ENCODE data around the gene ATG101. TPM values are rescaled to one million over a fixed set of nuclear protein-coding genes. Genes with fewer than 3 reads are reported as not detected.

Gene ATG101
- total and polyA plus RNA-seq, 2 experiments from 2014 or later, result 27.7 to 60.3 TPM

DNA sequence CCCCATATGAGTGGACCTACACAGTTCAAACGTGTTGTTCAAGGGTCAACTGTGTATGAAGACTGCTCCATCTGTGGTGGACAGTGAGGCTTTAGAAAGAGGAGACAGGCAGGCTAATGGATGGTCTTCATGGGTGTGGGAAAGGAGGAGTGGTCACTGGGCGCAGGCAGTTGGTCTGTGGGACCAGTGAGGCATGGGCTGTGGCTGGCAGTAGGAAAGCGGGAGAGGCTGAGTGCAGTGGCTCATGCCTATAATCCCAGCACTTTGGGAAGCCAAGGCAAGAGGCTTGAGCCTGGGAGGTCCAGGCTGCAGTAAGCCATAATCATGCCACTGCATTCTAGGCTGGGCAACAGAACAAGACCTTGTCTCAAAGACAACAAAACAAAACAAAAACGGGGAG lies 20.5 kb upstream of the ATG101 start:
- H3K27me3 ChIP-seq (ENCODE audit: insufficient read depth), result peaks cover 51% of the 10 kb centered on the region
- H3K79me2 ChIP-seq (replicated peaks; ENCODE audit: insufficient read depth), result no peaks in the 10 kb centered on the region
- Mint-ChIP-seq H3K4me3 (peak overlapping the region; percentile 78; the same call in 2 of the 3 replicates), H3K27me3 (ENCODE audit: insufficient read depth, low read depth, poor library complexity) (peaks cover 34% of the 10 kb centered on the region), H3K27ac (no peak overlapping the region), H3K36me3 (ENCODE audit: low read depth) (peaks cover 3% of the 10 kb centered on the region; the same call in 1 of the 3 replicates), H3K4me1 (peaks cover 28% of the 10 kb centered on the region), H3K9me3 (no peaks in the 10 kb centered on the region; the same call in 2 of the 3 replicates)
- no peak overlapping the region for H2AFZ ChIP-seq
- DNase-seq (ENCODE audit: low spot score), result no peak
- H3K27ac ChIP-seq (ENCODE audit: low read depth), result no peak overlapping the region
- no peak overlapping the region for H3K4me2 ChIP-seq
- H3K36me3 ChIP-seq (ENCODE audit: insufficient read depth), result no peaks in the 10 kb centered on the region
- no peak overlapping the region for H3K4me3 ChIP-seq
- H3K4me1 ChIP-seq (ENCODE audit: insufficient read depth), result peaks cover 18% of the 10 kb centered on the region
- no peaks in the 10 kb centered on the region for H3K9me2 ChIP-seq (ENCODE audit: insufficient read depth)
- peaks cover 2% of the 10 kb centered on the region; the same call in 1 of the 2 replicates for H3F3A ChIP-seq (replicated peaks; ENCODE audit: low read depth)
- ATAC-seq, result no peak
- TF ChIP-seq STAT1 (IDR thresholded peaks at IDR 0.05; ENCODE audit: unreplicated experiment) (no peak), NANOG (IDR thresholded peaks at IDR 0.05; ENCODE audit: borderline replicate concordance) (no peak), CREB1 (CRISPR knock-in tag; IDR thresholded peaks at IDR 0.05; ENCODE audit: low read depth) (no peak), EZH2 (IDR thresholded peaks at IDR 0.05; ENCODE audit: low read depth, unreplicated experiment) (no peak), POLR2AphosphoS5 (IDR thresholded peaks at IDR 0.05; ENCODE audit: low read depth) (no peak), EZH2phosphoT487 (IDR thresholded peaks at IDR 0.05; ENCODE audit: unreplicated experiment) (no peak), ZNF114 (CRISPR knock-in tag; IDR thresholded peaks at IDR 0.05) (no peak), ZNF331 (CRISPR knock-in tag; IDR thresholded peaks at IDR 0.05; ENCODE audit: low read depth) (no peak), JUNB (IDR thresholded peaks at IDR 0.05; ENCODE audit: unreplicated experiment) (no peak)
- TF ChIP-seq, protein P1, sequence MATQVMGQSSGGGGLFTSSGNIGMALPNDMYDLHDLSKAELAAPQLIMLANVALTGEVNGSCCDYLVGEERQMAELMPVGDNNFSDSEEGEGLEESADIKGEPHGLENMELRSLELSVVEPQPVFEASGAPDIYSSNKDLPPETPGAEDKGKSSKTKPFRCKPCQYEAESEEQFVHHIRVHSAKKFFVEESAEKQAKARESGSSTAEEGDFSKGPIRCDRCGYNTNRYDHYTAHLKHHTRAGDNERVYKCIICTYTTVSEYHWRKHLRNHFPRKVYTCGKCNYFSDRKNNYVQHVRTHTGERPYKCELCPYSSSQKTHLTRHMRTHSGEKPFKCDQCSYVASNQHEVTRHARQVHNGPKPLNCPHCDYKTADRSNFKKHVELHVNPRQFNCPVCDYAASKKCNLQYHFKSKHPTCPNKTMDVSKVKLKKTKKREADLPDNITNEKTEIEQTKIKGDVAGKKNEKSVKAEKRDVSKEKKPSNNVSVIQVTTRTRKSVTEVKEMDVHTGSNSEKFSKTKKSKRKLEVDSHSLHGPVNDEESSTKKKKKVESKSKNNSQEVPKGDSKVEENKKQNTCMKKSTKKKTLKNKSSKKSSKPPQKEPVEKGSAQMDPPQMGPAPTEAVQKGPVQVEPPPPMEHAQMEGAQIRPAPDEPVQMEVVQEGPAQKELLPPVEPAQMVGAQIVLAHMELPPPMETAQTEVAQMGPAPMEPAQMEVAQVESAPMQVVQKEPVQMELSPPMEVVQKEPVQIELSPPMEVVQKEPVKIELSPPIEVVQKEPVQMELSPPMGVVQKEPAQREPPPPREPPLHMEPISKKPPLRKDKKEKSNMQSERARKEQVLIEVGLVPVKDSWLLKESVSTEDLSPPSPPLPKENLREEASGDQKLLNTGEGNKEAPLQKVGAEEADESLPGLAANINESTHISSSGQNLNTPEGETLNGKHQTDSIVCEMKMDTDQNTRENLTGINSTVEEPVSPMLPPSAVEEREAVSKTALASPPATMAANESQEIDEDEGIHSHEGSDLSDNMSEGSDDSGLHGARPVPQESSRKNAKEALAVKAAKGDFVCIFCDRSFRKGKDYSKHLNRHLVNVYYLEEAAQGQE (IDR thresholded peaks at IDR 0.05; ENCODE audit: unreplicated experiment), result no peak
- TF ChIP-seq, protein P2, sequence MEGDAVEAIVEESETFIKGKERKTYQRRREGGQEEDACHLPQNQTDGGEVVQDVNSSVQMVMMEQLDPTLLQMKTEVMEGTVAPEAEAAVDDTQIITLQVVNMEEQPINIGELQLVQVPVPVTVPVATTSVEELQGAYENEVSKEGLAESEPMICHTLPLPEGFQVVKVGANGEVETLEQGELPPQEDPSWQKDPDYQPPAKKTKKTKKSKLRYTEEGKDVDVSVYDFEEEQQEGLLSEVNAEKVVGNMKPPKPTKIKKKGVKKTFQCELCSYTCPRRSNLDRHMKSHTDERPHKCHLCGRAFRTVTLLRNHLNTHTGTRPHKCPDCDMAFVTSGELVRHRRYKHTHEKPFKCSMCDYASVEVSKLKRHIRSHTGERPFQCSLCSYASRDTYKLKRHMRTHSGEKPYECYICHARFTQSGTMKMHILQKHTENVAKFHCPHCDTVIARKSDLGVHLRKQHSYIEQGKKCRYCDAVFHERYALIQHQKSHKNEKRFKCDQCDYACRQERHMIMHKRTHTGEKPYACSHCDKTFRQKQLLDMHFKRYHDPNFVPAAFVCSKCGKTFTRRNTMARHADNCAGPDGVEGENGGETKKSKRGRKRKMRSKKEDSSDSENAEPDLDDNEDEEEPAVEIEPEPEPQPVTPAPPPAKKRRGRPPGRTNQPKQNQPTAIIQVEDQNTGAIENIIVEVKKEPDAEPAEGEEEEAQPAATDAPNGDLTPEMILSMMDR (conservative IDR thresholded peaks at IDR 0.05; ENCODE audit: low read depth in 2 of 2), result no peak
- TF ChIP-seq, protein P3, sequence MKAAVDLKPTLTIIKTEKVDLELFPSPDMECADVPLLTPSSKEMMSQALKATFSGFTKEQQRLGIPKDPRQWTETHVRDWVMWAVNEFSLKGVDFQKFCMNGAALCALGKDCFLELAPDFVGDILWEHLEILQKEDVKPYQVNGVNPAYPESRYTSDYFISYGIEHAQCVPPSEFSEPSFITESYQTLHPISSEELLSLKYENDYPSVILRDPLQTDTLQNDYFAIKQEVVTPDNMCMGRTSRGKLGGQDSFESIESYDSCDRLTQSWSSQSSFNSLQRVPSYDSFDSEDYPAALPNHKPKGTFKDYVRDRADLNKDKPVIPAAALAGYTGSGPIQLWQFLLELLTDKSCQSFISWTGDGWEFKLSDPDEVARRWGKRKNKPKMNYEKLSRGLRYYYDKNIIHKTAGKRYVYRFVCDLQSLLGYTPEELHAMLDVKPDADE (IDR thresholded peaks at IDR 0.05), result no peak
- TF ChIP-seq, protein P4, sequence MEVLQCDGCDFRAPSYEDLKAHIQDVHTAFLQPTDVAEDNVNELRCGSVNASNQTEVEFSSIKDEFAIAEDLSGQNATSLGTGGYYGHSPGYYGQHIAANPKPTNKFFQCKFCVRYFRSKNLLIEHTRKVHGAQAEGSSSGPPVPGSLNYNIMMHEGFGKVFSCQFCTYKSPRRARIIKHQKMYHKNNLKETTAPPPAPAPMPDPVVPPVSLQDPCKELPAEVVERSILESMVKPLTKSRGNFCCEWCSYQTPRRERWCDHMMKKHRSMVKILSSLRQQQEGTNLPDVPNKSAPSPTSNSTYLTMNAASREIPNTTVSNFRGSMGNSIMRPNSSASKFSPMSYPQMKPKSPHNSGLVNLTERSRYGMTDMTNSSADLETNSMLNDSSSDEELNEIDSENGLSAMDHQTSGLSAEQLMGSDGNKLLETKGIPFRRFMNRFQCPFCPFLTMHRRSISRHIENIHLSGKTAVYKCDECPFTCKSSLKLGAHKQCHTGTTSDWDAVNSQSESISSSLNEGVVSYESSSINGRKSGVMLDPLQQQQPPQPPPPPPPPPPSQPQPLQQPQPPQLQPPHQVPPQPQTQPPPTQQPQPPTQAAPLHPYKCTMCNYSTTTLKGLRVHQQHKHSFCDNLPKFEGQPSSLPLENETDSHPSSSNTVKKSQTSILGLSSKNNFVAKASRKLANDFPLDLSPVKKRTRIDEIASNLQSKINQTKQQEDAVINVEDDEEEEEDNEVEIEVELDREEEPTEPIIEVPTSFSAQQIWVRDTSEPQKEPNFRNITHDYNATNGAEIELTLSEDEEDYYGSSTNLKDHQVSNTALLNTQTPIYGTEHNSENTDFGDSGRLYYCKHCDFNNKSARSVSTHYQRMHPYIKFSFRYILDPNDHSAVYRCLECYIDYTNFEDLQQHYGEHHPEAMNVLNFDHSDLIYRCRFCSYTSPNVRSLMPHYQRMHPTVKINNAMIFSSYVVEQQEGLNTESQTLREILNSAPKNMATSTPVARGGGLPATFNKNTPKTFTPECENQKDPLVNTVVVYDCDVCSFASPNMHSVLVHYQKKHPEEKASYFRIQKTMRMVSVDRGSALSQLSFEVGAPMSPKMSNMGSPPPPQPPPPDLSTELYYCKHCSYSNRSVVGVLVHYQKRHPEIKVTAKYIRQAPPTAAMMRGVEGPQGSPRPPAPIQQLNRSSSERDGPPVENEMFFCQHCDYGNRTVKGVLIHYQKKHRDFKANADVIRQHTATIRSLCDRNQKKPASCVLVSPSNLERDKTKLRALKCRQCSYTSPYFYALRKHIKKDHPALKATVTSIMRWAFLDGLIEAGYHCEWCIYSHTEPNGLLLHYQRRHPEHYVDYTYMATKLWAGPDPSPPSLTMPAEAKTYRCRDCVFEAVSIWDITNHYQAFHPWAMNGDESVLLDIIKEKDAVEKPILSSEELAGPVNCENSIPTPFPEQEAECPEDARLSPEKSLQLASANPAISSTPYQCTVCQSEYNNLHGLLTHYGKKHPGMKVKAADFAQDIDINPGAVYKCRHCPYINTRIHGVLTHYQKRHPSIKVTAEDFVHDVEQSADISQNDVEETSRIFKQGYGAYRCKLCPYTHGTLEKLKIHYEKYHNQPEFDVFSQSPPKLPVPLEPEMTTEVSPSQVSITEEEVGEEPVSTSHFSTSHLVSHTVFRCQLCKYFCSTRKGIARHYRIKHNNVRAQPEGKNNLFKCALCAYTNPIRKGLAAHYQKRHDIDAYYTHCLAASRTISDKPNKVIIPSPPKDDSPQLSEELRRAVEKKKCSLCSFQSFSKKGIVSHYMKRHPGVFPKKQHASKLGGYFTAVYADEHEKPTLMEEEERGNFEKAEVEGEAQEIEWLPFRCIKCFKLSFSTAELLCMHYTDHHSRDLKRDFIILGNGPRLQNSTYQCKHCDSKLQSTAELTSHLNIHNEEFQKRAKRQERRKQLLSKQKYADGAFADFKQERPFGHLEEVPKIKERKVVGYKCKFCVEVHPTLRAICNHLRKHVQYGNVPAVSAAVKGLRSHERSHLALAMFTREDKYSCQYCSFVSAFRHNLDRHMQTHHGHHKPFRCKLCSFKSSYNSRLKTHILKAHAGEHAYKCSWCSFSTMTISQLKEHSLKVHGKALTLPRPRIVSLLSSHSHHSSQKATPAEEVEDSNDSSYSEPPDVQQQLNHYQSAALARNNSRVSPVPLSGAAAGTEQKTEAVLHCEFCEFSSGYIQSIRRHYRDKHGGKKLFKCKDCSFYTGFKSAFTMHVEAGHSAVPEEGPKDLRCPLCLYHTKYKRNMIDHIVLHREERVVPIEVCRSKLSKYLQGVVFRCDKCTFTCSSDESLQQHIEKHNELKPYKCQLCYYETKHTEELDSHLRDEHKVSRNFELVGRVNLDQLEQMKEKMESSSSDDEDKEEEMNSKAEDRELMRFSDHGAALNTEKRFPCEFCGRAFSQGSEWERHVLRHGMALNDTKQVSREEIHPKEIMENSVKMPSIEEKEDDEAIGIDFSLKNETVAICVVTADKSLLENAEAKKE (CRISPR knock-in tag; IDR thresholded peaks at IDR 0.05), result no peak
- H4K20me1 ChIP-seq (replicated peaks; ENCODE audit: insufficient read depth), result peaks cover 30% of the 10 kb centered on the region
